DMS 273 treated with DMSO at 0.1 percent for 48 hours (cell line): ENCODE measurements around the gene KCNK2.

Source experiments
- DNase-seq: peaks from one replicate; lab custom pipeline; 2025; lab: John Stamatoyannopoulos, UW

KCNK2 gene

DNA sequence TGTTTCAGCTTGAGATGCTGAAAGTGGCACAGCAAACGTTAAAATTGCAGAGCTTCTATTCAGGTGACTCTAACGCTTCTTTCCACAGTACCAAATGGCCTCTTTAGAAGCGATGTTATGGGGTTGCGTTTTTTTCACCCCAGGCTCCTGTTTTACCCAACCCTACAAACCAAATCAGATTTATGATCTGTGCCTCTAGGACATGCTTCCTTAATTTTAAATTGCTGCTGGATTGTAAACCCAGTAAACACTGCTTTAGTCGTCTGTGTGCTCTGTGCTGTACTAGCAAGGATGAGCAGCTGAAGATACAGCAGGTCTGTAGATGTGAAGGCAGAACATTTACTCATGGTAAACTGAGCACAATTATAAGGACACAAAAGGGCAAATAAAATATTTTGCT, 13.0 kb downstream of the KCNK2 start:
- no peak for DNase-seq

DNA sequence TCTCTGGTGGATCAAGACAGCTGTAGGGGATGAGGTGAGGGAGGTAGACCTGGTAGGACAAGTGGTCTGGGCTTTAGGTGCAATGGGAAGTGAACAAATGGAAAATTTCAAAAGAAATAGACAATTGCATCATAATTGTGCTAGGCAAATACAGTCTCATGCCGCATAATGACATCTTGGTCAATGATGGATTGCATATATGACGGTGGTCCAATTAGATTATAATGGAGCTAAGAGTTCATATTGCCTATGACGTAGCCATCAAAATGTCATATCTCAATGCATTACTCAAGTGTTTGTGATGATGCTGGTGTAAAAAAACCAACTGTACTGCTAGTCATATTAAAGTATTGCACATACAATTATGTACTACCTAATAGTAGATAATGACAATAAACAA, 19.0 kb downstream of the KCNK2 start:
- no peak for DNase-seq

DNA sequence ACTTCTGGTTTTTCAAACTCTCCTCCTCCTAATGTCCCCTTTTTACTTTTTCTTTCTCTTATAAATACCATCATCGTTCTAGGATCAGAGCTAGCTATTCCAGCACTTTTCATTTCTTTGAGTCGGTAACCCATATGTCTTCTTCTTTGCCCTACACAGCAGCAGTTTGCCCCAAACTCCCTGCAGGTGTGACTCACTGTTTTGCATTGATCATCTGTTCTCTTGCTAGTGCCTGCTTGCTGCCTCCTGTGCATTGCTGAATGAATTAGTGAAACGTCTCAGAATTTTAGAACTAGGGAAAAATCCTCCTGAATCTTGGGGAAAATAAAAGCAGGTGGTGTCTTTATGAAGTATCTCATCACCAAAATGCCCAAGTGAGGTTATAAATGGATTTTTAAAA, 21.7 kb downstream of the KCNK2 start:
- peak; percentile 40 for DNase-seq

DNA sequence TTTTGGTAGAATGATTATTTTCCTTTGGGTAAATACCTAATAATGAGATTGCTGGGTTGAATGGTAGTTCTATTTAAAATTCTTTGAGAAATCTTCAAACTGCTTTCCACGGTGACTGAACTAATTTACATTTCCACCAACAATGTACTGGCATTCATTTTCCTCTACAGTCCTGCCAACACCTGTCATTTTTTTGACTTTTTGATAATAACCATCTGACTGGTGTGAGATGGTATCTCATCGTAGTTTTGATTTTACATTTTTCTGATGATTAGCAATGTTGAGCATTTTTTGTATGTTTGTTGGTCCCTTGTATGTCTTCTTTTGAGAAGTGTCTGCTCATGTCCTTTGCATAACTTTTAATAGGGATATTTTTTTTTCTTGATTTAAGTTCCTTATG, 23.5 kb downstream of the KCNK2 start:
- DNase-seq: no peak

DNA sequence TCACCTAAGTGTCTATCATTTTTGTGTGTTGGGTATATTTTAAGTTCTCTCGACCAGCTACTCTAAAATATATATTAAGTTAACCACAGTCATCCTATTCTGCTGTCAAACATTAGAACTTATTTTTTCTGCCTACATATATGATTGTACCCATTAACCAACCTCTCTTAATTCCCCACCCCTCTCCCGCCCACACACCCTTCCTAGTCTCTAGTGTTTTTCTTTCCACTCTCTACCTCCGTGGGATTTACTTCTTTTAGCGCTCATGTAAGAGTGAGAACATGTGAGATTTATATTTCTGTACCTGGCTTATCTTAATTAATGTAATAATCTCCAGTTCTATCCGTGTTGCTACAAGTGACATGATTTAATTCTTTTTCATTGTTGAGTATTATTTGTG, 26.6 kb downstream of the KCNK2 start:
- DNase-seq: no peak

DNA sequence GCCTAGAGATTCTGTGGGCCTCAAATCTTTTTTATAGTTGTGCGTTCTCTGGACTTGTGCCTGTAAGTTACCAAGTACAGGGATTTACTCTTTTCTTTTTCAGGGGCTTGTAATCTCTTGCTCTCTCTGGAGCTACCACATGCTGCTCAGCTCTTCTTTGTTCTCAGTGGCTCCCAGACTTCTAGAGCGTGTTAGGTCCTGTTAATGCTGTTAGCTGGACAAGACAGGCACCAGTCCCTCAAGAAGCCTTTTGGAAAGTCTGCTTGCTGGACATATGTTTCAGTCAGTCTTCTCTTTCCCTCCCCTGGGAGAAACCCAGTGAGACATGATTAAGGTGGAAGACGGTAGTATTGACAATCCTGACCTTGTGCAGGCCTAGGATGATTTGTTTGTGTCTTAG, 29.4 kb downstream of the KCNK2 start:
- DNase-seq: no peak

DNA sequence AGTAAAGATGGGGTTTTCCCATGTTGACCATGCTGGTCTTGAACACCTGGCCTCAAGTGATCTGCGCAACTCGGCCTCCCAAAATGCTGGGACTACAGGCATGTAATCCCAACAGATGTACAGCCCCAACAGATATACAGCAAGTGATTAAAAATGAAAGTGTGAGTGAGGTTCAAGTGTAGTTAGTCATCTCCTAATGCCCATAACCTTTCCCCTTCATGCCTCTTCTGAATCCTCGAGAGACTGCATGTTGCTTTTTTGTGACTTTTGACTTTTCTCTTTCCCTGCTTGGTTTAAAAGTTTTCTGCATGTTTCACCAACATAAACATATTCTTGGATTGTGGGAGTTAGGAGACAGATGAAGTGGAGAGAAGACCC, 31.2 kb downstream of the KCNK2 start:
- DNase-seq: no peak

DNA sequence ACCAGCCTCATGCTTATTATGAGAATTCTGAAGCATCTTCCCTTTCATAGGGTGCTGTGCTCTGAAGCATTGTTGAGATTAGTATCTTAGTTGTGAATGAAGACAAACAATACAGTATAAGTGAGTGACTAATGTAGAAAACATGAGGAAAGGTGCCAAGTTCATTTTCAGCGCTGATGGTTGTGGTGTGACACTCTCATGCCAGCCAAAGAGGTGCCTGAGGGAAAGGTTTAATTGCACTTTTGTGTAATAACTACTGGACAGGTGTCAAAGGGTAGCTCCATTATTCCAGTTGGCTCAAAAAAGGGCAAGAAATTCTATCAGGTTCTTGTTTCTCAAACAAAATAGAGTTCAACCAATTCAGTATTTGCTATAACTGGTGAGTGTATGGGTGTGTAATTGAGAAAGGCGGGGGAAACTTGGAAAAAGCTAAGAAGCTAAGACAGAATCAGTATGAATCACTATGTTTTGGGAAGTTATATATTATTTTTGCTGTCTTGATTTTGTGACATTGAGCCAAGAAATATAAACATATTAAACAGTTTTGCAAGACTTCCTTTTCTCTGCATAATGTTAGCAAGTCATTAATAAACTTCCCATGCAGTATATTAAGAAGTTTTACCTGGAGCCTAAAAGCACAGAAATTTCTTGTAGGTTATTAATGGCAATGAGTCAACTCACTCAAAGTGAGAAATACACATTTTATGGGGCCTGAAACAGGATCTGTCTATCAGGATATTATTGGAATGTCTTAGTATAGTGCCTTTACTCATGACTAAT, 31.8 kb downstream of the KCNK2 start:
- DNase-seq: no peak

DNA sequence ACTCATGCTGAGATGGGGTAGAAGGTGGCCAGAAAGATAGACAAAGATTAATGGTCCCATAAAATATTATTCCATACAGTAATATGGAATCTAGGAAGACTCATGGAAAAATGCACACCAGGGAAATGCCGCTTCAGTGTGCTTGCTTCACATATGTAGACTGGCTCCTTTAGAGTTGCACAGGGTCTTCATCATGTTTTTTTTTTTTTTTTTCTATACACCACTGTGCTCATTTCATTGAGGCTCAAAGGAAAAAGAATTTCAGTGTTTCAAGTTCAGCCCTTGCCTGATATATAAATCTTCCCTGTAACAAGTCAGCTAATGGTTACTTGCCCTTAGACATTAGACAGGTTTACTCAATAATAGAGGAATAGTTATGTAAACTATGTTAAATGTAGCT, 33.2 kb downstream of the KCNK2 start:
- no peak for DNase-seq

DNA sequence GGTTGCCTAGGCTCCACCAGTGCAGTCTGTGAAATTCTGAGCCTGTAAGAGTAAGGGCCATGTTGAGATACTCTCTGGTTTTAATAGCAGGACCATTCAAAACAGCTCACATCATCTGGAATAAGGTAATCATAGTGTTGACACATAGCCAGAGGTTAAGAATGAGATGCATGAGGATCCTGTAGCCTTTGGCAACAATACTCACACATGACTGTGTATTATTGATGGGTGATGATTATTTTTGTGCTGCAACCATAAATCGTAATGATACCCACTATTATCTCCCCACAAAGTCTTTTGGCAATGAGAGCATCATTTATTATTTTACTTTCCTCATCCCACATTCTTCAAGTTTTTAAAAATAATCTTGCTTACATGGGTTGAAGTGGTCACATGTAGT, 35.5 kb downstream of the KCNK2 start:
- no peak for DNase-seq

DNA sequence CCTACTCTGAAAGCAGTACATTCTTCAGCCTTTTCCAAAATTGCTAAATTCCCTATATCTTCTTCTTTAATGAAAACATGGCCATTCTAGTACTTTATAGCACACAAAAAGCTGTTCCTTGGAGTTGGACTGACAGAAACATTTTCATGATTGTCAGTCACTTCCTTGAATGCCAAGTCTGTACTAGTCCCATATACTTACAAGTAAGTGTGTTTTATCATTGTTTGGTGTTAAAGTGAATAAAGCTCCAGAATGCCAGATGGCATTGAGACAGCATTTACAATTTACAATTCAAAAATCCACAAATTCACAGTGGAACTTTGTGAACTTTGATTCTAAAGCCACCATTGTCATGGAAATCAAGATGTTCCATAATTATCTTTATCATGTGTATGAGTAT, 36.5 kb downstream of the KCNK2 start:
- DNase-seq: no peak

DNA sequence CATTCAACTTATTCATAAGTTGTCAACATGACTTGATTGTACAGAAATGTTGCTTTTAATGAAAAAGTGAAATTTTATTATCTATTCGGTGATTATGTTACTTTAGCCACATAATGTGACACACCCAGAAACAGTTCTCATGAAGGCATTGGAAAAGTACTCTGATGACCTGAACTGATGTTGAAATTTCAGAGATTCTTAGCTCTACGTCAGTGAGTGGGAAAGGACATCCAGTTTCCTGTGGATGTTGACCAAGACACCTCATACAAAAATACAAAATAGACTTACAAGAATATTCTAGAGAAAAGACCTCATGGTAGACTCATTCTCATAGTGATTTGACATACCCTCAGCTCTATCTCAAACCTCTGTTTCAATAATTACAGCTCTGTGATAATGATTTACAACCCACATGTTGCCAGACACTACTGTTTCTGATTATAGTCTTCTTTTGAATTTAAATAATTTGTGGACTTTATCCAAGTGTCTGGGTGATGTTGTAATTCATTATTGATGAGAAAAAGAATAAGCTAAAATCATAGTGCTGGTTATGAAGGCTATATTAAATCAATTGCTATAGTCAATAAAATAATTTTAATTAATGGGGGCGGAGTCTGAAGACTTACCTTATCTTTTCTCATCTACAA, 37.3 kb downstream of the KCNK2 start:
- no peak for DNase-seq

DNA sequence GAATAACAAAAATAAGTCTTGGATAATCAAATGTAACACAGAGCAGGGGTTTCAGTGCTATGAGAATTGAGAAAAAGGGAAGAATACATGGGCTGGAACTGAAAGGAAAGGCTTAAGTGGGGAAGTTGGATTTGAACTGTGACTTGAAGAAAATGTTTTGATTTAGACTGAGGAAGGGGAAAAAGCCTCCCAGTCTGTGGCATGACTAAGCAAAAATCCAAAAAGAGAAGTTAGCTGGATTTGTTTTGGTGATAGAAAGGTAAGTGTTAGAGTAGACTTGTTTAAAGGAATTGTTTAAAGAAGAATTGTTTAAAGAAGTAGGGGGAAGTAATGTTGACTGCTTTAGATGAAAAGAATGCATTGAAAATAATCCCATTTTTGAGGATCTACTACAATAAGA, 46.0 kb downstream of the KCNK2 start:
- no peak for DNase-seq

DNA sequence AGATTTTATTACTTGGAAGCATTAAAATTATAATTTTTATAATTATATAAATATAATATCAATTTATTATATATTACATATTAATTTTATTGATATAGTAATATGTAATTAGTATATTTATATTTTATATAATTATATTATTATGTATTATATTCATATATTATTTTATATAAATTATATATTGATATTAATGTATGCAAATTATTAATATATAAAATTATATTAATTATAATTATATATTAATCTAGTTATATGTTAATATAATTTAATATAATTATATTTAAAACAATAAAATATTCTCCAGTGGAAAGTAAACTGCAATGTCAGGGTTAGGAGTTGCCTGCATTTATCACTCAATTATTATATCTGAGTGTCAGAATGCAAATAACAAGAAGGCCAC, 48.8 kb downstream of the KCNK2 start:
- DNase-seq: no peak

DNA sequence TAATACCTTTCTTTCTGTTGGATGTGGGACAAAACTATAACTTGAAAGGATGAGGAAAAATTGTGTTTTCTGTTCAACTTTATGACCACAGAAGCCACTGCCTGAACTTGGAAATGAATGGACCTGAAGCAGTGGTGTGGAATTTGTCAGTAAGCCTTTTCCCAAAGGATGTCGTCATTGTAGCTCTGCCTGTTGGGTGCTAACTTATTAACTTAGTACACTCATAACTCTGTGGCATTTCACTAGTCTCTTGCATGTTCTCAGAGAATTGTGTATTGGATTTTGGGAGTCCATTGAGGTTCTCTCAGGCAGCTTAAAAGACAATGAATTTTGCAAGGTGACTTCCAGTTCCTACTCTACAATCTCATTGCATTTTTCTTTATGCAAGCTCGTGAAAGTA, 49.6 kb downstream of the KCNK2 start:
- DNase-seq: no peak

DNA sequence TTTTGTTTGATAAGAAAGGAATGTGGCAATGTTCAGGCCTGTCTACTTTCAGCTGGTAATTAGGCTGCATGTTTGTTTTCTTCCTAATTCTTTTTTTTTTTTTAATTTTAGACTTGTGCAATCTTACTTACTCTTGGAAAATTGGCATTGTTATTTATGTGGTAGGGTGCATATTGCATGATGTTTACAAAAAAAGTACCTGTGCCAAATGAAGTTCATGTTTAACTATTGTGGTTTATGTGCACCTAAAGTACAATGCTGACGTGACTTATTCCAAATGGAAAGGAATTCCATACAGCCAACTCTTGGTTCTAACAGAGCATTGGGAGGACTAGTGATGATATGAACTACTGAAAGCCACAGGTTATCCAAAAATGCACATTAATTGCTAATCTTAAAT, 51.0 kb downstream of the KCNK2 start:
- DNase-seq: no peak

DNA sequence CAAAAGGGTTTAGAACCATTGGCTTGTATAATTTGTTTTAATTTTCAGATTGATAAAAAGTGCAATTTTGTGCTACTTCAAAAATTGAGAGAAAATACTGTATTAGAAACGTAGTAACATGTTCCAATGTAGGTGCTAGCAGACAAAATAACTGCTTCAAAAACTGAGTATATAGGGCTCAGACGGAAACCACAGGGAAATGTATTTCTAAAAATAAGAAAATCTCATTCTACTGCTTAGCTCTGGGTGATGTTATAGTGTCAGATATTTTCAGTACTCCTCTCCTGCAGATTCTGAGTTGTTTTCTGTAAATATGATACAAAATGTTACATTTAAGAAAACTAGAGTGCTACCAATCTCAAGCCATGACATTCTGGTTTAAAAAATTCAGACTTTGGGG, 55.4 kb downstream of the KCNK2 start:
- no peak for DNase-seq

DNA sequence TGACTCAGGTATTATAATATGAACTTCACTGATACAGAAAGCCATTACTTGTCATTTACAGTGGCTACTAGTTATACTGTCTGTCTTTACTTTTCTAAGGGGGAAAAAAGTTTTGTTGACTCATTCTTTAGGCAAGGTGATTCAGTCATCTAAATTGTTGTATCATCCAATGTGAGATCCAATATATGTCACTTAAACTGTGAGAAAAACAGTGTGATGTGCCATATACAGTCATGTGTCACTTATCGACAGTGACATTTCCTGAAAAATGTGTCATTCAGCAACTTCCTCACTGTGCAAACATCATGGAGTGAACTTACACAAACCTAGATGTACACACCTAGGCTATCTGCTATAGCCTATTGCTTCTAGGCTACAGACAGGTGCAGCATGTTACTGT, 57.6 kb downstream of the KCNK2 start:
- no peak for DNase-seq

DNA sequence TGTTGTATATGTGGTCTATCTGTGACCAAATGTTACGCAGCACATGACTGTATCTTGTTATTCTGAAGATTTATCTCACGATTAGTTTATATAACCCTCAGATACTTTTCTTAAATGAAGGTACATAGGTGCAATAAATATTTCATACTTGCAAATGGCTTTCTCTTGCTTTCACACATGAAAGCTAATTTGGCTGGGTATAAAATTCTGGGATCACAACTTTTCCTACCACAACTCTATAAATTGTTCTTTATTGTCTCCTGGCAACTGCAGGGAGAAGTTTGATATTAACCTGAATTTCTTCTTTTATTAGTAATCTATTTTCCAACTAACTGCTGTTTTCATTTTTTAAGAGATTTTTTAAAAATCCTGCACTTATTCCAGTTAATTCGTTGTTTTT, 58.9 kb downstream of the KCNK2 start:
- DNase-seq: no peak

DNA sequence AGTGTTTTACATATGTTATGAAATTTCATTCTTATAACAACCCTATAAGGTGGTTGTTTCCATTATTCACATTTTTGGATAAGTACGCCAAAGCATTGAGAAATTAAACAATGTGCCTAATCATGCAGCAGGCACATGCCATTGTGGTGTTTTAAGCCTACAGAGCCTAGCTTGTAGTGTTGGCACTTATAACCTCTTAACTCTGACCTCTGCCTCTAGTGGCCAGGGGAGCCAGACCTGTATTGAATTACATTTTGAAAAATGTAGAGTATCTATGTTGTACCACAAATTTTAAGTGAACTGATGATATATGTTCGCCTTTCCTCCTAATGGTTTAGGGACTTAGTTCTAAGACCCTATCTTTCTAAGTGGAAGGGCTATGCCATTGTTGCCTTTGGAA, 61.0 kb downstream of the KCNK2 start:
- no peak for DNase-seq

DNA sequence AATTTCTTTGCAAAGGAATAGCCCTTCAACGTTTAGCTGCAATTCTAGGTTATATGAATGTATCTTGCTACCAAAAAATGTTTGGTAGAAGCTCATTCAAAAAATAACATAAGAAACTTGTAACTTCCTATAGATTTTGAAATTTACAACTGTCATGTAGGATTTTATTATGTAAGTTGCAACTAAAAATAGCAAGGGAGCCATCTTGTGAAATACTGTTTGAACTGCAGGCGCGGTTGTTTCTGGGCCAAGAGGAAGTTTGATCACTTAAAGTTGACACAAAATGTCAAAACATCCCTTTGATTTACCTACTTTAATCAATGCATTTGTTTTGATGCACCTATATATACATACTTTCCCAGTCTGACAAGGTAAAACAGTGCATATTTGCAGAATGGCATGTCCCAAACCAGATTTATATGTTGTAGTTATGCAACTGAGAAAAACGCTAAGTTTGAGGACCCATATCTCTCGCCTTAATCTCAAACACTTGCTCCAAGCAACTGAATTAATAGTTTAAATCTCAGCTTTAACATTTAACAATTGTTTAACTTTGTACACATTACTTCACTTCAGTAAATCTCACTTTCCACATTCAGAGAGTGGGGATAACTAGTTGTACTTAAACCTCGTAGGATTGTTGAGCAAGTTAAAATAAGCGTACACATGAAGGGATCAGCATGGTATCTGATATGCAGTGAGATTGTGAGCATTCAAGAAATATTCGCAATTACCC, 63.9 kb downstream of the KCNK2 start:
- DNase-seq: no peak

DNA sequence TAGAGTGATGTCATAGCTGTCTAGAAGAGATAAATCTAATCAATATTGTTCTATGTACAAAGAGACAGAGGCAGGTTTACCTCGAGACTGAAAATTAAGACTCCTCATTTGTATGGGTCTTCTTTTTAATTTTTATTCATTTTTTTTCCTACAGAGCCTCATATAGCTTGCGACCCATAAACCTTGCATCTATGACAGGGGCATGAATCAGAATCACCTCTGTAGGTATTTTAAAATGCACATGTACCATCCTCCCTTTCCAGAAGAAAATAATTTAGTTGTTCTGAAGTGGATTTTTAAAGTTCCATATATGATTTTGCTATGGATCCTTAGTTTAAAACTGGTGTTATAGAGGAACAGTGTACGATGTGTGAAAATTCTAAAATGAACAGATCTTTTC, 64.5 kb downstream of the KCNK2 start:
- no peak for DNase-seq

DNA sequence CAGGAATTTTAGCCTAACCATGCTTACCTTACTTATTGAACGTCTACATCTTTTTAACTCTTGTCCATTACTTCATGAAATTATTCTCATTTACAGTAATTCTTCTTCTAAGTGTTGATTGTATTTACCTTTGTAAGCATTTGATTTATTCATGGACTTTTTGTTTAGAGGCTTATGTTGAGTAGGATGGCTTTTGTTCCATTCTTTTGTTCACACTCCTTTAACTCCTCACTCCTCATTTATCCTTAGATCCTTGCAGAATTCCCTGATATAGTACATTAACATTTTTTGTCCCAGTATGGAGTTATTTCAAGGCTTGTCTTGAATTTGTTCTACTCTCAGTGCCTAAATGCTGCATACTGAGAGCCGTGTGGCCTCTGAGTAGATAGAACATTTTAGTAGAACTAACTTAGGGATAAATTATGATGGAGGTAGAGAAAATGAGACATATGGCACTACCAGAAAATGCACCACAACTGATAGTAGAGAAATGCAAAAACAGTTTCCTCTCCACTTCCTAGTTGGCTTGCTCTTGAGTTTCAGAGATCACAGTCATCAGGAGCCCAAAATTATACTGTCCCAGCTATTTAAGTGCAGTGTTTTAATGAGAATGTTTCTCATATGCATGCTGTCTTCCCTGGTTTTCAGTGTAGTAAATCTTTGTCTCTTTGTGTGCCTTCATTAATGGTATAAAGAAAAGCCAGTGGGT, 69.5 kb downstream of the KCNK2 start:
- no peak for DNase-seq
